ENCODE data around the gene TSR1.
"Not testable (repeated sequence)": the region's sequence is repeated elsewhere in the genome, so short reads cannot be mapped to it uniquely, and the experiment has no call there.

Gene TSR1

DNA sequence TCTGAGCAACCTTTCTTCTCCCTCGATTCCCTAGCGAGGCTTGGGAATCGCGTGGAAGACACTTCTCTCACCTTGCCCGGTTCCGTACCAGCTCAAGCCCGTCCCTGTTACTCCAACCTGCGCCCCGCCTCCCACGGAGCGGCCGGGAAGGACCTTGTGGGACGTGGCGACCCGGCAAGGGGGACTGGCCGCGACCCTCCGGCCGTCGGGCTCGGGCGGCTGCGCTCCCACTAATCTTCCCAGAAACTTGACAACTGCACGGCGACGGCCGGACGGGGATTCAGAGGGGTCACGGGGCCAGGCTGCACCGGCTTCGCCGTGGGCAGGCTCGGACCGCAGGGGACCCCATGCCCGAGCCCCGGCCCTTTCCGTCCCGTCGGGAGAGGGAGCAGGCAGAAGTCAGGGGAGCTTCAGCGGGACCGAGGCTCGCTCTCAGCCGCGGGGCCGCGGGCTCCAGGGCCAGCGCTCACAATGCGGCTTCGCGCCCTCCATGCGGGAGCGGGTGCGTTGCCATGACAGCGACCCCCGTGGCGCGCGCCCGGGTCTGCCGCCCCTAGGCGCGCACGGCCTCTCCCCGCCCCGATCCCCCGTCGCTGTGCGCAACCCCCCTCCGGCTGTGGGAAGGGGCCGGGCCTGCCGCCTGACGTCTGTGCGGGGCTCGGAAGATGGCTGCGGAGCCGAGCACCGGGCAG, 741 bp upstream of the TSR1 start, which contains the start of gene SGSM2:
SGSM2 (plus strand) TSS at position 650 of the 692 bp plus-strand sequence. CDS start 188 bp downstream, outside the sequence.
- peak; percentile 28 for DNase-seq (ENCODE audit: low spot score)

DNA sequence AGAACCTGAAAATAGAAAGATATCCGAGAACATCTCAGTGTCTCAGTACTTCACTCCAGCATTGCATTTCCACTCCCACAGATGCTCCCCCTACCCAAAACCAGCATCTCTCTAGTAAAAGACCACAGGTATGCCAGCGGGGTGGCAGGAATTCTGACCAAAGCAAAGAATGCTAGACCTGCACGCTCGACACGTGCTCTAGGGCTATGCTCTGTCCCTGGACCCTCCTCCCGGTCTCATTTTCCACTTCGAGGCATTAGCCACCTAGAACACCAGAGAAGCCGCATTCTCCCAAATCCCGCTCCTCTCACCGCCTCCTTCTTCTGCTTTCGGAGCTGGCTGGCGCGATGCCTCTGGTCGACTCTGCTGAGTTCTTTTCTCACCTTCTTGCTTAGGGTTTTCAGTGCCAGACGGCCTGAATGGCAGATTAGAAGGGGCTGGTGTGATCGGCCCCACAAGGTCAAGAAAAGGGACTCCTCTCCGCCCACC, 487 bp downstream of the TSR1 start:
- DNase-seq (ENCODE audit: low spot score): no peak

DNA sequence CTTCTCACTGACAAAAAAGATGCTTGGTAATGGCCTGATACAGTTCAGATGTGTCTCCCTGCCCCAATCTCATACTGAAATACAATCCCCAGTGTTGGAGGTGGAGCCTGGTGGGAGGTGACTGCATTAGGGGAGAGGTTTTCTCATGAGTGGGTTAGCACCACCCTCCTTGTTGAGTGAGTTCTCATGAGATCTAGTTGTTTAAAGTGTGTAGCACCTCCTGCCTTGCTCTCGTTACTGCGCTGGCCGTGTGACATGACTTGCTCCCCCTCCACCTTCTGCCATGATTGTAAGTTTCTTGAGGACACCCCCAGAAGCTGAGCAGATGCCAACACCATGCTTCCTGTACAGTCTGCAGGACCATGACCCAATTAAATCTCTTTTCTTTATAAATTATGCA, 5.0 kb downstream of the TSR1 start:
- no peak for DNase-seq (ENCODE audit: low spot score)

DNA sequence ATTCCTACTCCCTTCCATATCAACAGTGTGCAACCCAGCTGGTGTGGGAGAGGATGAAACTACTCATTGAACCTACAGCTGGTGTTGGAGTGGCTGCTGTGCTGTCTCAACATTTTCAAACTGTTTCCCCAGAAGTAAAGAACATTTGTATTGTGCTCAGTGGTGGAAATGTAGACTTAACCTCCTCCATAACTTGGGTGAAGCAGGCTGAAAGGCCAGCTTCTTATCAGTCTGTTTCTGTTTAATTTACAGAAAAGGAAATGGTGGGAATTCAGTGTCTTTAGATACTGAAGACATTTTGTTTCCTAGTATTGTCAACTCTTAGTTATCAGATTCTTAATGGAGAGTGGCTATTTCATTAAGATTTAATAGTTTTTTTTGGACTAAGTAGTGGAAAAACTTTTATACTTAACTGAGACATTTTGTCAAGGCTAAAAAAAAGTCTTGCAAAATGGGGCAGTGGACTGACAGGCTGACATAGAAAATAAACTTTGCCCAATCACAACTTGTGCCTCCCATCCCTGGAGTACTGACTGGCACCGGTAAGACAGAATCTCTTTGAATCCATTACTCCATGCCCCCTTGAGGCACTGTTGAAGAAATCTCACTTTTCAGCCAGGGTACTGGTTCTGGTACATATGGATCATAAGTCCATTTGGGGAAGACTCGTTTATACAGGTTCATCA, 12.5 kb downstream of the TSR1 start:
- DNase-seq (ENCODE audit: low spot score): no peak

DNA sequence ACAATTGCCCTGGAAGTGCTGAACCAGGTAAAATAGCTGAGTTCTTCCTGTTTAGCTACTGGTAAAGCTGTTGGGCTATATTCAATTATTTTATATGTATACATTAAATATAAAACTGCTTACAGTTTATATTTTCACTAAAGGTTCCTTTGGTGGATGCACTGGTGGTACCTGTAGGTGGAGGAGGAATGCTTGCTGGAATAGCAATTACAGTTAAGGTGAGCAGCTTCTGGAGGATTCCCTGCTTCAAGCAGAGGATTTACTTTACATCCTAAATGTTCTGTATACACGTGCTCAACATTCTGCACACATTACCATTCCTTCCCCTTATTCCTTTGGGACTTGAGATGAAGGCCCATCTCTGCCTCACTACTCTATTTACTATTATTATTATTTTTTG, 14.9 kb downstream of the TSR1 start:
- DNase-seq (ENCODE audit: low spot score): no peak

GRCh38 chr17:2319051-2319450, 17.2 kb downstream of the TSR1 start:
- DNase-seq (ENCODE audit: low spot score): no peak

- no peak for DNase-seq (ENCODE audit: low spot score)
Observed at GRCh38 chr17:2317796-2318195, 18.5 kb downstream of the TSR1 start.

GRCh38 chr17:2316916-2317205, 19.4 kb downstream of the TSR1 start:
- not testable (repeated sequence) for DNase-seq (ENCODE audit: low spot score)

GRCh38 chr17:2312736-2313135, 23.5 kb downstream of the TSR1 start:
- no peak for DNase-seq (ENCODE audit: low spot score)

- no peak for DNase-seq (ENCODE audit: low spot score)
Observed at GRCh38 chr17:2309338-2310154, 26.7 kb downstream of the TSR1 start.

DNA sequence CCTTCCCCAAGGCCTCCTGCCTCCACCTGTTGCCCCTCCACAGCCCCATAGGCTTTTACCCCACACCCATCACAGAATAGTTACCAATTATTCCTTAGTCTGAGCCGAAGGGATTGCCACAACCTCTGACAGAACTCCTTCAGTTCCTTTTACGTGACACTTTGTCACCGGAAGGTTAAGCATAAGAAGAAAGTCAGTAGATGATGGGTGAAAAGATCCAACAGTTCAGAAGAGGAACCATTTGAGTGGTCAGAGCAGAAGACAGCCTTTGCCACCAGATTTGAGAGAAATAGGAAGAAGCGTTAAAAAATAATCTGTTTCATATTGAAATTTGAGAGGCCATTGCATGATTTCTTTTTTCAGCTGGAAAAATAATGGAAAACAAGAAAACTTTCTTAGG, 31.3 kb downstream of the TSR1 start:
- no peak for DNase-seq (ENCODE audit: low spot score)

GRCh38 chr17:2303204-2304188, 32.8 kb downstream of the TSR1 start, which contains the start of the genes SMG6 and SRR:
TSS of gene SMG6 (minus strand) at chr17:2303785. CDS start at chr17:2303720, 65 bp downstream.
TSS of gene SRR (plus strand) at chr17:2303950. CDS start at chr17:2315561, 11,611 bp downstream.
- DNase-seq (ENCODE audit: low spot score): peak; percentile 98

- no peak for DNase-seq (ENCODE audit: low spot score)
Observed at GRCh38 chr17:2302778-2303203, 33.5 kb downstream of the TSR1 start.

DNA sequence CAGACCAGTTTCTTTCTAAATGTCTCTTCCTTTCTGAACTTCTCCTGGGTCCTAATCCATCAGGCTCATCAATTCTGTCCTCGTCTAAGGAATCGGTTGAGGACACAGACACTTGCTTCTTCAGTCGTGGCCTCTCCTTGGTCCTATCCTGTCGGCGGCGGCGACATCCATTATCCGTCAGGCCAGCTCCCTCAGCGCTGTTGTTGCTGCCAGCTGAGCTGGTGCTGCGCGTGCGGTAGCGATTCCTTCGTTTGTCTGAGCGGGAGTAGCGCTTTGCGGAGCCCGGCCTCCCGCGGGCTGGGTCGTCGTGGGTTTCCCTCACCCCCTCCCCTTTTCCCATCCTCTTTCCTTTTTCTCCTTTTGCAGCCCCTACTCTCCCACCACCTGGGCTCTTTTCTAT, 36.5 kb downstream of the TSR1 start:
- no peak for DNase-seq (ENCODE audit: low spot score)

- DNase-seq (ENCODE audit: low spot score): no peak
Observed at GRCh38 chr17:2299136-2299535, 37.1 kb downstream of the TSR1 start.

DNA sequence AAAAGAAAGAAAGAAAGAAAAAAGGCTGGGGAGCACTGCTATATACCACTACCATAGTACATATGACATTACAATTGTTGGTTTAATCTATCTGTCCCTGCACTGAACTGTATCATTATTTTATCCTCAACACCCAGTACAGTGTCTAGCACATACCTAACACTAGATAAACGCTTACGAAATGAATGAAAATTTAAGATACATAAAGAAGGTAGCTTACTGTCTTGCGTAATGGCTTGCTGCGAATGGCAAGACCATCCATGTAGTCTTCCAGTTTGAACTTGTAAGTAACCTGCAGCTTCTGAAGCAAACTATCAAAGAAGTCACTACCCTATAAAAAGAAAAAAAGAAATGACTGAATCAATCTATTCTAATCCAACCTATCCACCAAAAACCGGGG, 39.2 kb downstream of the TSR1 start:
- DNase-seq (ENCODE audit: low spot score): no peak

DNA sequence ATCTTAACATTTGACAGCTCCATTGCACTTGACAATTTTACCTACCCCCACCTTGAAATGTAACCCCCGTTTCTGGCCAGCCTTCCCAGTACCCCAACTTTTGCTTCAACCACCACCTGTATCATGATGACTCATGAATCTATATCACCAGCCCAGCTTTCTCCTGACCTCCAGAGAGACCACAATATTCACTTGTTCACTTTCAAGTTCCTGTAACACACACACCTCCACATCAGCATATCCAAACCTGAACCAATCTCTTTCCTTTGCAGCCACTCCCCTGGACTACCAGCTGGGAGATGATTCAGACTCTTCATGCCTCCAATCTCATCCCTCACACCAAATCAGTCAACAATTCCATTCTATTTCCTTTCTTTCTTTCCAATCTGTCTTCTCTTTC, 40.7 kb downstream of the TSR1 start:
- DNase-seq (ENCODE audit: low spot score): no peak

- no peak for DNase-seq (ENCODE audit: low spot score)
Observed at GRCh38 chr17:2292100-2292499, 44.2 kb downstream of the TSR1 start.

DNA sequence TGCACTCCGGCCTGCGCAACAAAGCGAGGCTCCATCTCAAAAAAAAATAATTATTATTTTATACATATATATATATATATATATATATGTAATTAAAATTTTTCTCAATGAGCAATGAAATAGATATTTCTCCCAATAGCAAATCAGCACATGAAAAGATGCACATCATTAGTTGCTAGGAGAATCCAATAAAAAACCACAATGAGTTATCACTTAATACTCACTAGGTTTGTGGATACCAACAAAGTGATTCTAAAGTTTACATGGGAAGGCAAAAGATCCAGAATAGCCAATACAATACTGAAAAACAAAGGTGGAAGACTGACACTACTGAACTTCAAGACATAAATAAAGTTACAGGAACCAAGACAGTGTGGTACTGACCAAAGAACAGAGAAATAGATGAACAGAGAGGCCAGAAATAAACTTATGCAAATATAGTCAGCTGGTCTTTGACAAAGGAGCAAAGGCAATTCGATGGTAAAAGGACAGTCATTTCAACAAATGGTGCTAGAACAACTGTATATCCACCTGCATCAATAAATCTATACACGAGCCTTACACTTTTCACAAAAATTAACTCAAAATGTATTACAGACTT, 46.3 kb downstream of the TSR1 start:
- no peak for DNase-seq (ENCODE audit: low spot score)

DNA sequence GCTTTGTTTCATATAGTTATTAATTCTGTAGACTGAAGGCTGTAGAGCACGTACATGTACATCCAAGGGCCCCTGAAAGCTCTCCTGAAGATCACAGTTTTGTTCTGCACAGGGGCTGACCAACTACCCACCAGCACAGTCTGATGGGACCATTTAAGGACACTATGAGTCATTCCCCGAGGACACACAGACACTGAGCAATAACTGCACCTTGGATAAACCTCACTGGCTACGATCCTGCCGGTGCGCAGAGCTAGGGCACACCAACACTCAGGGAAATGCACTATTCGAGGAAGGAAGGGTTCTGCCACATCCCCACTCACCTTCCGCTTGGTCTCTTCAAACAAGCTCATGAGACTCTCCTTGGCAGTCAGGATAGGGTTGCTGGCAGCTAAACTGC, 53.0 kb downstream of the TSR1 start:
- no peak for DNase-seq (ENCODE audit: low spot score)

DNA sequence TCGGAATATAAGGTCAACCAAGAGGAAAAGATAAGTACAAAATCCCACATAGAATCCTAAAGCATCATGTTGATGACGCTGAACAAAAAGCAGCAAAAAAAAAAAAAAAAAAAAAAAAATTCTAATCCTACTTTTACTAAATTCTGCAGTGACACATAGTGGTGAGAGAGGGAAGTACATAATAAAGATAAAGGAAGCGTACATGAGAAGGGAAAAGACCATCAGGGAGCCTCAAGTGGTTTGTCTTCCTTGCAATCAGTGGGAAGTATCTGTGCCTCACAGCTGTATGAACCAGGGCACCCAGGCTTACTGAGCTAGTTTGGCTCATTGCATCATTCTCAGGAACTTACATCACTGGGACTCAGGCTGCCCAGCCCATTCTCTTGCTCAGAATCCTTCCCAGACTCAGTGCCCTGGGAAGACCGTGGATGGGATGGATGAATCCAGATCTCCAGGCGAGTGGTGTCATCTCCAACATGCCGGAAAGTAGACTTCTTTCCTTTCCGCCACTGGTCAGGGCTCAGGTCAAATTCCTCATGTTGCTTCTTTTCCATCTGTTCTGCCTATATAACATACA, 53.9 kb downstream of the TSR1 start:
- DNase-seq (ENCODE audit: low spot score): peak; percentile 54
